GM19463 (cell line): Measurements from ENCODE around the gene KCNK3.
"Not testable (repeated sequence)": the region's sequence is repeated elsewhere in the genome, so short reads cannot be mapped to it uniquely, and the experiment has no call there.

Experiments used
- ATAC-seq: cut with Tn5 transposase; IDR thresholded peaks from one replicate; pipeline ENCODE4 v1.9.1; 2021; ENCODE audit warnings: mild to moderate bottlenecking, moderate library complexity; ENCODE audit not compliant: unreplicated experiment

Gene KCNK3

GRCh38 chr2:26665296-26665695 is 27.2 kb upstream of the KCNK3 start:
- ATAC-seq = not testable (repeated sequence)

GRCh38 chr2:26666671-26667070 is 25.9 kb upstream of the KCNK3 start:
- no peak for ATAC-seq

- no peak for ATAC-seq
Observed at GRCh38 chr2:26668041-26668440, 24.5 kb upstream of the KCNK3 start.

GRCh38 chr2:26668856-26669750 is 23.4 kb upstream of the KCNK3 start:
- no peak for ATAC-seq

GRCh38 chr2:26670171-26670570 is 22.4 kb upstream of the KCNK3 start:
- ATAC-seq = no peak

- ATAC-seq = no peak
Observed at GRCh38 chr2:26670931-26671460, 21.5 kb upstream of the KCNK3 start.

GRCh38 chr2:26671691-26672090 is 20.8 kb upstream of the KCNK3 start:
- no peak for ATAC-seq

GRCh38 chr2:26672112-26672817 is 20.3 kb upstream of the KCNK3 start:
- ATAC-seq = no peak

- no peak for ATAC-seq
Observed at GRCh38 chr2:26672818-26673393, 19.6 kb upstream of the KCNK3 start.

GRCh38 chr2:26674002-26674751 is 18.3 kb upstream of the KCNK3 start:
- no peak for ATAC-seq

GRCh38 chr2:26674771-26675170 is 17.8 kb upstream of the KCNK3 start:
- no peak for ATAC-seq

GRCh38 chr2:26675651-26676255 is 16.8 kb upstream of the KCNK3 start:
- no peak for ATAC-seq

- ATAC-seq = no peak
Observed at GRCh38 chr2:26678035-26678434, 14.5 kb upstream of the KCNK3 start.

- no peak for ATAC-seq
Observed at GRCh38 chr2:26679867-26680266, 12.7 kb upstream of the KCNK3 start.

GRCh38 chr2:26681656-26682055 is 10.9 kb upstream of the KCNK3 start:
- ATAC-seq = no peak

- ATAC-seq = no peak
Observed at GRCh38 chr2:26682155-26682554, 10.4 kb upstream of the KCNK3 start.

- ATAC-seq = no peak
Observed at GRCh38 chr2:26683583-26683982, 8.9 kb upstream of the KCNK3 start.

- ATAC-seq = no peak
Observed at GRCh38 chr2:26685341-26685740, 7.2 kb upstream of the KCNK3 start.

- no peak for ATAC-seq
Observed at GRCh38 chr2:26685989-26686839, 6.3 kb upstream of the KCNK3 start.

GRCh38 chr2:26687328-26687727 is 5.2 kb upstream of the KCNK3 start:
- ATAC-seq = no peak
